Skeletal muscle tissue (tissue), 4 donors: ENCODE results near the gene ESR1. TPM values are rescaled to one million over a fixed set of nuclear protein-coding genes. Genes with fewer than 3 reads are reported as not detected.

Source experiments
- H3K27ac ChIP-seq: one replicate; pipeline ENCODE4 v1.7.0; 2013; ENCODE audit warnings: mild to moderate bottlenecking, low read depth, low read length, inconsistent platforms
- H3K27me3 ChIP-seq, 3 donors: one replicate each; pipeline ENCODE4 v1.7.0; 2013; ENCODE audit warnings: low read length in 3 of 3; ENCODE audit not compliant: control insufficient read depth in 3 of 3, insufficient read depth in 3 of 3
- H3K36me3 ChIP-seq, 3 donors: one replicate each; pipeline ENCODE4 v1.7.0; 2013; ENCODE audit warnings: low read length in 3 of 3; ENCODE audit not compliant: control insufficient read depth in 3 of 3, insufficient read depth in 3 of 3
- H3K4me1 ChIP-seq, 3 donors: one replicate each; pipeline ENCODE4 v1.7.0; 2013; ENCODE audit warnings: low read length in 3 of 3, mild to moderate bottlenecking in 3 of 3; ENCODE audit not compliant: control insufficient read depth in 3 of 3, insufficient read depth in 3 of 3
- H3K4me3 ChIP-seq, 3 donors: one replicate each; pipeline ENCODE4 v1.7.0; 2013; ENCODE audit warnings: low read length in 3 of 3
- H3K9ac ChIP-seq, 3 donors: one replicate each; pipeline ENCODE4 v1.7.0; 2013; ENCODE audit warnings: low read length in 3 of 3, mild to moderate bottlenecking in 3 of 3, moderate library complexity in 2 of 3, low read depth in 1 of 3
- H3K9me3 ChIP-seq, 3 donors: one replicate each; pipeline ENCODE4 v1.7.0; 2013; ENCODE audit warnings: low read length in 3 of 3; ENCODE audit not compliant: control insufficient read depth in 3 of 3
- total RNA-seq: library from RNA; depleted of rRNA; stranded (reverse); fragments of >200 nt; gene quantifications from one replicate; pipeline ENCODE4 v1.2.3, GENCODE V29; 2014
- donor health status: Osteomylitis.

The ESR1 gene
- total RNA-seq, 1 donor from 2014 or later: 1.0 TPM

GRCh38 chr6:151783692-151784091 is 23.8 kb upstream of the ESR1 start:
- no peaks in the 10 kb centered on the region for H3K27me3 ChIP-seq
- no peak overlapping the region for H3K9ac ChIP-seq
- H3K36me3 ChIP-seq: no peaks in the 10 kb centered on the region
- H3K9me3 ChIP-seq: no peaks in the 10 kb centered on the region
- no peak overlapping the region for H3K27ac ChIP-seq
- no peak overlapping the region for H3K4me3 ChIP-seq
- H3K4me1 ChIP-seq: no peaks in the 10 kb centered on the region

DNA sequence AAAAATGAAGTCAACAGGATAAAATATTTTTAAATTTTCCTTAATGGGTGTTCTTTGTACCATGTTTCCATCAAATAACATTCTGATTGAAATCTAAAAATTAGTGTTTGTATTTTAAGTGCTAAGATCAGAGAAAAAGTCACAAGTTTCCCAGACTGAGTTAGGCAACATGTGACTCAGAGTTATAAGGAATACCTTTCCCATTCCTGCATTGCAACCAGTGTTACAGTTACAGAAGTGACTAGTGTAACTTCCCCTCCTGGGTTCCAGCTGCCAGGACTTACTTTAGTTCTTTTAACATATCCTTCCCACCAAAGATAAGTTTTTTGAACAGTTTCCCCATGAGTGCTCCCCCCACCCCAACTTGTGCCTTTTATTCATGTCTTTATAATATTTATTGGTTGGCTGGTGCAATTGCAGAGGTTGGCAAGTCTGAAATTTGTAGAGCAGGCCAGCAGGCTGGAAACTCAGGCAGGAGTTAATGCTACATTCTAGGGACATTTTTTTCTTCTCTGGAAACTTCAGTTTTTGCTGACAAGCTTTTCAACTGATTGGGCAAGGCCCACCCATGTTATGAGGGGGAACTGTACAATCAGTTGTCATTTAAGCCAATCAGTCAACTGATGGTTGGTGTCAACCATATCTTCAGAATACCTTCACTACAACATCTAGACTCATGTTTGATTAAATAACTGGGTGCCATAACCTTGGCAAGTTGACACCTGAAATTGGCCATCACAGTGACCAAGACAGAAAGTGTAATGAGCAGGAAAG is 22.9 kb upstream of the ESR1 start:
- H3K4me1 ChIP-seq: no peaks in the 10 kb centered on the region
- no peak overlapping the region for H3K9ac ChIP-seq
- H3K27me3 ChIP-seq: no peaks in the 10 kb centered on the region
- no peak overlapping the region for H3K27ac ChIP-seq
- no peaks in the 10 kb centered on the region for H3K36me3 ChIP-seq
- no peaks in the 10 kb centered on the region for H3K9me3 ChIP-seq
- H3K4me3 ChIP-seq: no peak overlapping the region

- Histone ChIP-seq H3K4me3 (peak overlapping the region in 1 of 3 donors; percentile 9), H3K4me1 (peaks cover 4 to 15% (median 10%) of the 10 kb centered on the region in 3 donors), H3K27ac (no peak overlapping the region), H3K27me3 (no peaks in the 10 kb centered on the region), H3K9ac (no peak overlapping the region), H3K9me3 (no peaks in the 10 kb centered on the region), H3K36me3 (no peaks in the 10 kb centered on the region)
Measured at GRCh38 chr6:151796842-151797530, 10.5 kb upstream of the ESR1 start.

DNA sequence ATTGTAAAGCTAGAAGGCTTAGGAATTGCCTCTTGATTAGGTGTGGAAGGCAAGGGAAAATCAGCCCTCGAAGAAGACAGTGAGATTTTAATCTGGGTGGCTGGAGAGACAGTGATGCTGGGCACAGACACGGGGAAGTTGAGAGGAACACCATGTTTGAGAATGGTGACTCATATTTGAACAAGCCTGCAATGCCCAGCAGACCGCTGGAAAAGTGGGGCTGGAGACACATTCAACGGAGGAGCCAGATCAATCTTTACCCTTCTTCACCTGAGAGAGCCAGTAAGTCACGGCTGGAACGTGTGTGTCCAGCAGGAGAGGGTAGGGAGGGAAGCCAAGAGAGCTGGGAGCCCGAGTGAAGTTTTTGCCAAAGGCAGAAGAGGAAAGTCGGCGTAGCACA is 3.7 kb upstream of the ESR1 start:
- H3K9me3 ChIP-seq: no peaks in the 10 kb centered on the region
- H3K27ac ChIP-seq: no peak overlapping the region
- no peaks in the 10 kb centered on the region for H3K36me3 ChIP-seq
- no peak overlapping the region for H3K4me3 ChIP-seq
- no peak overlapping the region for H3K9ac ChIP-seq
- H3K27me3 ChIP-seq: peaks cover 0 to 2% (median 0%) of the 10 kb centered on the region in 3 donors
- H3K4me1 ChIP-seq: peaks cover 17 to 18% (median 18%) of the 10 kb centered on the region in 3 donors

GRCh38 chr6:151804585-151805285 is 2.7 kb upstream of the ESR1 start:
- peak overlapping the region; percentile 69 for H3K27ac ChIP-seq
- H3K4me3 ChIP-seq: peak overlapping the region; percentile 66 to 76 (median 73)
- H3K27me3 ChIP-seq: peaks cover 0 to 2% (median 0%) of the 10 kb centered on the region in 3 donors

DNA sequence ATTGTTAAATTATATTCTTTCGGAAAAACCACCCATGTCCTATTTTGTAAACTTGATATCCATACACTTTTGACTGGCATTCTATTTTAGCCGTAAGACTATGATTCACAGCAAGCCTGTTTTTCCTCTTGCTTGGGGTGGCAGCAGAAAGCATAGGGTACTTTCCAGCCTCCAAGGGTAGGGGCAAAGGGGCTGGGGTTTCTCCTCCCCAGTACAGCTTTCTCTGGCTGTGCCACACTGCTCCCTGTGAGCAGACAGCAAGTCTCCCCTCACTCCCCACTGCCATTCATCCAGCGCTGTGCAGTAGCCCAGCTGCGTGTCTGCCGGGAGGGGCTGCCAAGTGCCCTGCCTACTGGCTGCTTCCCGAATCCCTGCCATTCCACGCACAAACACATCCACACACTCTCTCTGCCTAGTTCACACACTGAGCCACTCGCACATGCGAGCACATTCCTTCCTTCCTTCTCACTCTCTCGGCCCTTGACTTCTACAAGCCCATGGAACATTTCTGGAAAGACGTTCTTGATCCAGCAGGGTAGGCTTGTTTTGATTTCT is 2.1 kb upstream of the ESR1 start:
- Histone ChIP-seq H3K27me3 (peaks cover 0 to 2% (median 0%) of the 10 kb centered on the region in 3 donors), H3K9ac (peak overlapping the region; percentile 51 to 80 (median 59)), H3K4me1 (peaks cover 18 to 21% (median 20%) of the 10 kb centered on the region in 3 donors), H3K27ac (peak overlapping the region; percentile 69), H3K4me3 (peak overlapping the region; percentile 66 to 76 (median 73)), H3K36me3 (no peaks in the 10 kb centered on the region), H3K9me3 (no peaks in the 10 kb centered on the region)

More at GRCh38 chr6:151804585-151805285, 2.7 kb upstream of the ESR1 start:
- H3K9ac ChIP-seq: peak overlapping the region; percentile 51 to 80 (median 59)
- no peaks in the 10 kb centered on the region for H3K36me3 ChIP-seq
- H3K9me3 ChIP-seq: no peaks in the 10 kb centered on the region
- H3K4me1 ChIP-seq: peaks cover 18 to 21% (median 20%) of the 10 kb centered on the region in 3 donors

DNA sequence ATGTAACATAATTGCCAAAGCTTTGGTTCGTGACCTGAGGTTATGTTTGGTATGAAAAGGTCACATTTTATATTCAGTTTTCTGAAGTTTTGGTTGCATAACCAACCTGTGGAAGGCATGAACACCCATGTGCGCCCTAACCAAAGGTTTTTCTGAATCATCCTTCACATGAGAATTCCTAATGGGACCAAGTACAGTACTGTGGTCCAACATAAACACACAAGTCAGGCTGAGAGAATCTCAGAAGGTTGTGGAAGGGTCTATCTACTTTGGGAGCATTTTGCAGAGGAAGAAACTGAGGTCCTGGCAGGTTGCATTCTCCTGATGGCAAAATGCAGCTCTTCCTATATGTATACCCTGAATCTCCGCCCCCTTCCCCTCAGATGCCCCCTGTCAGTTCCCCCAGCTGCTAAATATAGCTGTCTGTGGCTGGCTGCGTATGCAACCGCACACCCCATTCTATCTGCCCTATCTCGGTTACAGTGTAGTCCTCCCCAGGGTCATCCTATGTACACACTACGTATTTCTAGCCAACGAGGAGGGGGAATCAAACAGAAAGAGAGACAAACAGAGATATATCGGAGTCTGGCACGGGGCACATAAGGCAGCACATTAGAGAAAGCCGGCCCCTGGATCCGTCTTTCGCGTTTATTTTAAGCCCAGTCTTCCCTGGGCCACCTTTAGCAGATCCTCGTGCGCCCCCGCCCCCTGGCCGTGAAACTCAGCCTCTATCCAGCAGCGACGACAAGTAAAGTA is 547 bp upstream of the ESR1 start:
- Histone ChIP-seq H3K36me3 (no peaks in the 10 kb centered on the region), H3K4me3 (peak overlapping the region; percentile 71 to 76 (median 75)), H3K9ac (peak overlapping the region; percentile 79 to 83 (median 79)), H3K27me3 (peaks cover 0 to 2% (median 0%) of the 10 kb centered on the region in 3 donors), H3K27ac (peak overlapping the region; percentile 88), H3K4me1 (peaks cover 18 to 21% (median 20%) of the 10 kb centered on the region in 3 donors), H3K9me3 (no peaks in the 10 kb centered on the region)

DNA sequence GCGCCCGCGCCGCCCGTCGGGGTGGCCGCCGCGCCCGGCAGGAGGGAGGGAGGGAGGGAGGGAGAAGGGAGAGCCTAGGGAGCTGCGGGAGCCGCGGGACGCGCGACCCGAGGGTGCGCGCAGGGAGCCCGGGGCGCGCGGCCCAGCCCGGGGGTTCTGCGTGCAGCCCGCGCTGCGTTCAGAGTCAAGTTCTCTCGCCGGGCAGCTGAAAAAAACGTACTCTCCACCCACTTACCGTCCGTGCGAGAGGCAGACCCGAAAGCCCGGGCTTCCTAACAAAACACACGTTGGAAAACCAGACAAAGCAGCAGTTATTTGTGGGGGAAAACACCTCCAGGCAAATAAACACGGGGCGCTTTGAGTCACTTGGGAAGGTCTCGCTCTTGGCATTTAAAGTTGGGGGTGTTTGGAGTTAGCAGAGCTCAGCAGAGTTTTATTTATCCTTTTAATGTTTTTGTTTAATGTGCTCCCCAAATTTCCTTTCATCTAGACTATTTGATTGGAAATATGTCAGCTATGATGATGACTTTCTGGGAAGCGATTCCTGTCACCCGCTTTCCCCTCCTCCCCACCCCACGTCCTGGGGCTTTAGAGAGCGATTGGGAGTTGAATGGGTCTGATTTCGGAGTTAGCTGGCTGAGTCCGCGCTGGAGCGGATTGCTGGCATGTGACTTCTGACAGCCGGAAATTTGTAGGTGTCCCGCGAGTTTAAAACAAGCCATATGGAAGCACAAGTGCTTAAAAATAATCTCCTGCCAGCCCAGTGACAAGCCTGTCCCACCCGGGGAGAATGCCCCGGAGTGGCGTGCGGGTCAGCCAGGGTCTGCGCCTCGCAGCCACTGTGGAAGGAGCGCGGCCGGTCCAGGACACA is 1.1 kb downstream of the ESR1 start:
- peak overlapping the region; percentile 79 to 83 (median 79) for H3K9ac ChIP-seq
- H3K27ac ChIP-seq: peak overlapping the region; percentile 88
- H3K9me3 ChIP-seq: no peaks in the 10 kb centered on the region
- peak overlapping the region; percentile 71 to 76 (median 75) for H3K4me3 ChIP-seq
- H3K27me3 ChIP-seq: peaks cover 0 to 2% (median 0%) of the 10 kb centered on the region in 3 donors
- H3K36me3 ChIP-seq: no peaks in the 10 kb centered on the region
- peaks cover 18 to 21% (median 20%) of the 10 kb centered on the region in 3 donors for H3K4me1 ChIP-seq
